Activated CD4-positive, alpha-beta T cell treated with anti-CD3 and anti-CD28 coated beads, Interleukin-2, Interleukin-4, amounts not matched to agents 100 ng/mL and 50 ng/mL, durations not matched to agents 16 hours and 8 hours (primary cell): ENCODE data around the gene NDUFS6.

ENCODE experiments used
- DNase-seq: peaks from one replicate; pipeline ENCODE4 v3.0.0-alpha.2; 2020; ENCODE audit warnings: low spot score

Gene NDUFS6

DNA sequence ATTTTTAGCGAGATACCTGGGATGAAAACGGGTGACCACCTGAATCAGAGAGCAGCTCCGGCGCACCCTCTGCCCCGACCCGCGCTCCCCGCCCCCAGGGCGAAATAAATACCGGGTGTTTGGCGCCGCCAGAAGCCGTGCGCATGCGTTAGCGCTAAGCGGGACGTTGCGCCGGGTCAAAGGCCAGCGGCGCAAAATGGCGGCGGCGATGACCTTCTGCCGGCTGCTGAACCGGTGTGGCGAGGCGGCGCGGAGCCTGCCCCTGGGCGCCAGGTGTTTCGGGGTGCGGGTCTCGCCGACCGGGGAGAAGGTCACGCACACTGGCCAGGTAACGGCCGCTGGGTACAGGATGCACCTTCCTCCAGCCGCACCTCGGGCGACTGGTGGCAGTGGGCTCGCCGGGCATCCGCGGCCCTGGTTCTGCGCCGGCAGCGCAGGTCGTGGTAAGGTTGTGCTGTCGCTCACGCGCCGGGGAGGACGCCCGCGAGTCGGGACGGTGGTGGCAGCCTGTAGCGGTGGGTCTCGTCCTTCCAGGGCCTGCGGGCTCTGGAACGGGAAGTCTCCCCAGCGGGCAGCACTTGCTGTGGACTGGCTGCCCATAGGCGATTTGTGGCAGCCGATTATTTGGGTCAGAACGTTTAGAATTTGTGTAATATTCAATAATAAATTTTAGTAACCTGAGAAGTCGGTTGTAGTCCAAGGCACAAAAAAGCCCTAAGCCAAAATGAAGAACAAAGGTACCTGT is at the start of gene NDUFS6:
Gene NDUFS6, plus strand, starts transcription at position 186 of the 745 bp plus-strand sequence. Its CDS starts 11 bp downstream, at position 197.
- peak; percentile 79 for DNase-seq

DNA sequence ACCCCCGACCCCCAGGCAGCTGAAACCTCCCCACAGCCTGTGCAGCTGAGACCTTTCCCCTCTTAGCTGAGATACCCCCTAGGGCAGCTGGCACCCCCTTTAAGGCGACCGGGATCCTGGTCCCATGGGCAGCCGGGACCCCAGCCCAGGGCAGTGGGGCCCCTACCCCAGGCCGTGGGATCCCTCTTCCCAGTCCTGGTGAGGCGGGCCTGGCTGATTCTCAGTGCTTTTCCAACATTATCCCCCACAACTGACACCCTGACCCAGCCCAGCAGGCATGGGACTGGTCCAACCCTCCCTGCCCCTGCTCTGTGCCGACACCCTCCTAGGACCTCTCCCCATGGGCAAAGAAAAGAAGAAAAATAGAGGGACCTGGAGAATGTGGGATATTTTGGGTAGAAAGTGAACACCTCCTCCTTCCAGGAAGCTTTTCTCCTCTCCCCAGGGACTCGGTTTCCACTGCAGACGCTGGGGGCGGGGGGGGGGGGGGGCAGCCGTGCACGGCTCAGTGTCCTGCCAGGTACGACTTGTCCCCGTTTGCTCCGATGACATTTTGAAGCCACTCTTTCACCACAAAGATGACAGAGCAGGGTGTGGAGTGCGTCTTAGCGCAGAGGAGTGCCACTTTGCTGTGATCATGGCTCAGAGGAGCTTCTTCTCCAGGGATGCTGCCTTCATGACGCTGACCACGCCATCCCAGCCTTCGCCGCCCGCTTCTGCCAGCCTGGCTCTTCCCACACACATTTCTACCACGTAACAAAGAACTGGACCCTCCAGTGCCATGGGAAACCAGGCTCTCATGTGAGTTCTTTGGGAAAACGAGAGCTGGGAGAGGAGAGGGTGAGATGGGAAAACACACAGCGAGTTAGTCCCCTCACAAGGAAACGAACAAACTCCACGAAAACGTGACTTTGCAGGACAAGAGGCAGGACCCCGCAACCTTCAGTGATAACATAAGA is 49.1 kb upstream of the NDUFS6 start:
- DNase-seq, result no peak

DNA sequence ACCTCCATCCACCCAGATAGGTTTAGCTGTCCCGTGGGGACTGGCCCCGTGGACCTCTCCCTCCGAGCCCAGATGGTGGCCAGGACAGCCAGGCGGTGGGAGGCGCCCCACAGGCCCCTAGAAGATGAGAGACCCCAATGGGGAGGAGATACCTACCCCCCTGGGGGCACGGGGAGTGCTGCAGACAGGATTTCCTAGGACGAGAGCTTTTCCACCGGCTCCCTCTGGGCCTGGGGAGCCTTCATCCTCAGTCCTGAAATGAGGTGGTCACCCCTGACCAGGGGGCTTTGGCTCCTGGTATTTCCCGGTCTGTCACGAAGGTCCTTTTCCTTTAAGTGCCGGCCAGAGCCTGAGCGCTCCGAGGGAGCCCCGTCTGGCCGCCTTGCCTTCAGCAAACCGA is 48.3 kb upstream of the NDUFS6 start:
- DNase-seq, result no peak

DNA sequence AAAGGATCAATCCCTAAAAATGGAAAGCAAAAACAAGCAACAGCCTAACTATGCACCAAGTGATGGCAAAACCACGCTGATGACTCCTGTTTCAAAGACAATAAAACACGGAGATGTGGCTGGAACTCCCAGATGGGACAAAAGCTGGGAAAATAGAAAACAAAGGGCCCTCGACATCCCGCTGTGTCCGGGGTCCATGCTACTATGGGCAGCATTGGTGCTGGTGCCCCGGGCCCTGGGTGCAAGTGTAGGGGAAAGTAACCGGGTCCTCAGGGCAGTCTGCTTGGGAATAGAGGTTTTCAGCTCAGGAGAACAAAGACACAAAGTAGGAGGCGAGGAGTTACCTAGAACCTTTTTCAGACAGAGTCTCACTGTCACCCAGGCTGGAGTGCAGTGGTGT is 47.7 kb upstream of the NDUFS6 start:
- no peak for DNase-seq

DNA sequence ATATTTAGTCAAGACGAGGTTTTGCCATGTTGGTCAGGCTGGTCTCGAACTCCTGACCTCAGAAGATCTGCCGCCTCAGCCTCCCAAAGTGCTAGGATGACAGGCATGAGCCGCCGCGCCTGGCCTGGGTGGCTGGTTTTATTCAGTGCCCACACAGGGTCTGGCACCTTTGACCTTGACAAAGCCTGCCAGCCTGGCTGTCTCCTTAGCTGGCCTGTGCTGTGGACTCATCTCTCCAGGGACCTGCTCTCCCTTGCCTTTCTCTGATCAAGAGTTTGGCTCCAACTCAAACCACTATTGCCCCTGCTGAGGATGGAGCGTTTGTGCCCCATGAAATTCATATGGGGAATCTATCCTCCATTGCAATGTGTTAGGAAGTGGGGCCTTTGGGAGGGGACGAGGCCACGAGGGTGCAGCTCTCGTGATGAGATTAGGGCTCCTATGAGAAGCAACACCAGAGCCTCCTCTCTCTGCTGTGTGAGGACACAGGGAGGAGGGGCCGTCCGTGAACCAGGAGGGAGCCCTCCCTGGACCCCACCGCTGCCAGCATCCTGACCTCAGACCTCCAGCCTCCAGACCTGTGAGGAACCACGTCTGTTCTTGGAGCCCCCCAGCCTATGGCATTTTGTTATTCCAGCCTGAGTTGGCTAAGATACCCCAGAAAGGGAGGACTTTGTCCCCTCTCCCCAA is 46.5 kb upstream of the NDUFS6 start:
- DNase-seq, result no peak

DNA sequence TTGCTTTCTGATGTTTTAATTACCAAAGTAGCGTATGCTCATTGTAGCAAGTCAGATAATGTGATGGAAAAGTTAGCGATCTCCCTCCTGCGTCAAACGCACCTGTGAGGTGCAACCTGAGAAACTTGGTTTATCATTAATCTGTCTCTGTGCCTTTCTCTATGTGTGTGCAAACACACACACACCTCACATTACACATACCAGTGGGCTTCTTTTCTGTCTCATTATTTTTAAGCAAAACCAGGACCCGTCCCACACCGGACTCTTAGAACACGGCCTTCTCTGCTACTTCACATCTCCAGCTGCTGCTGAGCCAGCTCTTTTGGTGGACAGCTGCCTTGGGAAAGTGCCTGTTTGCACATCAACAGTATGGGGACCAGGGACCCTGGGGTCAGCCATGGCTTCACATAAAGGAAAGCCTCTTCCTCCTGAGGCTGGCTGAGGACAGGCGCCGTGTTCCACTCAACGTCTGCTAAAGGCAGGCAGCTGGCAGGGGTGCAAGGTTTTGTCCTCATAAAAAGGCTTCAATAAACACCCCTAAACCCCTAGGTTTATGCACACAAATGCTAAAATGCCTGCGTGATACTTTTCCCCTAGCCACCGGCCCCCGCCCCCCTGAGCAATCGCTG is 45.8 kb upstream of the NDUFS6 start:
- DNase-seq, result no peak

DNA sequence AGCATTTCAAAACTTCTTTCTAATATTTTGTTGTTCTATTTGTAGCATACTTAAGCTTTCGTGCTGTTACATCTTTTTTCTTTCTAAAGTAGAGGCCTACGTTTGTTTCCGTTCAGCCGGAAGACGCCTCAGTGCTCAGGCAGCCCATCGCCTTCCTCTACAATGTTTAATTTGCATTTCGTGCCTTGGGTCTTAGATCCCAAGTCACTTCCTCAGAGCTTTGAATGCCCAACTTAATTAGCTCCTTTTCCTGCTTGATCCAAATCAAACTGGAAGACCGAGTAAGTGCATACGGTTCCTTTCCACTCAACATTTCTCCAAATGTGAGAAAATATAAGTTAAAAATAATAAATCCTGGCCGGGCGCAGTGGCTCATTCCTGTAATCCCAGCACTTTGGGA is 44.7 kb upstream of the NDUFS6 start:
- DNase-seq, result no peak

DNA sequence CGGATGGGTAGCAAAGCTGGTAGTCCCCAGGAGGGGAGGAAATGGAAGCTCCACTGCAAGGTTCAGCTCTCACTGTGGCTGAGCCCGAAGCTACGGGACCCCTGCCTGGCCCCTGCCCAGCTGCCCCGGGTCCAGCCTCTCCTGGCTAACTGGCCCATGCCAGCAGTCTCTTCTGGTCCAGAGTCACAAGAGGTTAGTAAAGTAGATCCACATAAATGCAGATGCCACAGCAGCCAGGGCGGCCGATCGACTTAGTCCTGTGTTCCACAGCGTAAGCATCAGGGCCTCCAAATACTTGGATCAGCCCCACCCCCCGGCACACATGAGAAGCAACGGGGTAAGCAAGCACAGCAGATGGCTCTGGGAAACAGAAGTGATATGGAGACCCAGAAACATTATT is 43.7 kb upstream of the NDUFS6 start:
- no peak for DNase-seq

DNA sequence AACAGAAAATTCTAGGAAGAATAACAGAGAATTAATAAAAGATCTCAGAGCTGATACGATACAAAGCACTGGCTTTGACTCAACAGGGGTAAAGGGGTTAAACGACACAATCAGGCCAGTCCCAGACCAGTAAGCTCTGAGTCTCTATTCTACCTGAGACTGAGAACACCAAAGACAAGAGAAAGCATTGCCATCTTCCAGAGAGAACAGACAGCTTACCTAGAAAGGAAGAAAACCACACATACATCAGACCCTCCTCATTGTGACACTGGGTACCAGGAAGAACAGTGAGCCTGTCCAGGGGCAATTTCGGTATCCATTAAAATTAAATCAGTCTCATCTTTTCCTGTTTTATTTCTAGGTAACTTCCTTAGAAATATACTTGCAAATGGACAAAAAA is 42.6 kb upstream of the NDUFS6 start:
- no peak for DNase-seq

DNA sequence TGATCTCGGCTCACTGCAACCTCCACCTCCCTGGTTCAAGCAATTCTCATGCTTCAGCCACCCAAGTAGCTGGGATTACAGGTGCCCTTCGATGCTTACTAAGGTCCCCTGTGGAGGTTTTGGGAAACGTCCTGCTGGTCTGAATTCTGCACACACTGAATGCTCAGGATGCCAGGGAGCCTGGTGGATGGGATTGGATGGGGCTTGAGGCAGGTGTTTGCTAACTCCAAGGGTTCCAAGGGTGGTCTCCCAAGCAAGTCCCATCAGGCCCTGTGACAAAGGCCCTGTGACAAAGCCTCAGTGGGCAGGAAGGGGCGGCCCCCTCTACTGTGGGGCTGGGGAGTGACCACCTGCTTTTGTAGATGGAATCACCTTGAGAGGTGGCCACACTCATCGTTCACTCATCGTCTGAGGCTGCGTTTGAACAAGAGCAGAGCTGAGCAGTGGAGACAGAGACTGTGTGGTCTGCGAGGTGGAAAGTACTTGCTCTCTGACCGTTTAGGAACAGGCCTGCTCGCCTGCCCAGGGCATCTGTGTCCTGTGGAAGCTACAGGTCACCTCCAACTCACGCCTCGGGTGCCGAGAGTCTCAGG is 41.7 kb upstream of the NDUFS6 start:
- no peak for DNase-seq

DNA sequence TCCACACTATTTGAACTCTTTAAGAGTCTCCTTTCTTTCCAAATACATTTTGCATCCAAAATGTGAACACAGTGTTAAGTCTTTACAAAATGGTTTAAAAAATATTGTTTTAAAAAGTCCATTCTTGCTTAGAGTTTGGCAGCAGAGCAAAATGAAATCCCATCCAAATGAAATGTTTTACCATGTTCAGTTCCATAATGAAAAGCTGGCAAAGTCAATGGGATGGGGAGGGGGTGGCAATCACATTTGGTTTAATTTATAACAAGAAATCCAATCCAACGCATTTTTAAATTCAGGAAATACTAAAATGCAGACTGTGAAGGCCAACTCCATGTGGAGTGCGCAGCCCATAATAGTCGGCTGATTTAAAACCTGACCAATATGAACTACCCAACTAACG is 41.0 kb upstream of the NDUFS6 start:
- no peak for DNase-seq

DNA sequence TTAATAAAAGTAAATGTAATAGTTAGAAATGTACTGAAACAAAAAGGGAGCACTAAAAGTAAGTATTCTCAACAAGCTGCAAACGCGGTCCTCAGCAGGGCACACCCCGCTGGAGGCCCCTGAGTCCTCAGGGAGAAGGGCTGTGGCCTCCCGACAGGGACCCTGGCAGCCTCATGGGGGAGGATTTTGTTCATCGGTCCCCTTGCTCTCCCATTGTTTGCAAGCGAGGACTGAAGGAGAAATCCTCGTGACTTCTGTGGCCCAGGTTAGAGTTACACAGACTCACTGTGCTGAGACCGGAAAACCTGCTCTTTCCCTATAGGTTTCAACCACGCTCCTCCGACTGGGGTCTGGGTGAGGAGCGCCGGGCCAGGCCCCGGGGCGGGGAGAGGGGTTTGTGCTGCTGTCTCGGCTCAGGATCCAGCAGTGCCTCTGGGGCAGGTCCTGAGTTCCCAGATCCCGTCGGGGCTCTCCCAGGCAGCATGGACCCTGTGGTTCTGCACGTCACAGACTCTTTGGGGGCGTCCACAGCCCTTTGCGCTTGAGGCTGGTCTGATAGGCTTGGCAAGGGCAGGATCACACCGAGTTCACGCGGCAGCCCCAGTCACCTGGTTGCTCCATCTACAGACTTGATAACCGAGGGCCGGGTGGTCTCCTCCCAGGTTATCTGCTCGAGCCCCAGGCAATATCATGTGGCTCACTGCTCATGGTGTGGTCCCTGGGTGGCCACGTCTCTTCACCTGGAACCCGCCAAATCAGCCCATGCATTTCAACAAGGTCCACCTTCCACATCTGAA is 40.4 kb upstream of the NDUFS6 start:
- no peak for DNase-seq

DNA sequence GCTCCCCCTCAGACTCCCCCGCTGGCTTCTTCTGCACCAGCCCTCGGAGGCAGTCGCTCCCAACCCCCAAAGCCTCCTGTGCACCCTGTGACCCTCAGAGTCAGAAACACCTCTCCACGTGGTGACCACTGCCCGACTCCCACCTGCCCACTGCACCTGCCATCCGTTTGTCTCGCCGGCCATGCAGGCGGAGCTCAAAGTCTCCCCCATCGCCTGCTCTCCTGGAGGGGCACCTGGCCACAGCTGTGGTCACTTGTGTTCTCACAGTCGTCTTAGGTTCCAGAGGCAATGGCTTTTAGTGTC is 39.8 kb upstream of the NDUFS6 start:
- no peak for DNase-seq

DNA sequence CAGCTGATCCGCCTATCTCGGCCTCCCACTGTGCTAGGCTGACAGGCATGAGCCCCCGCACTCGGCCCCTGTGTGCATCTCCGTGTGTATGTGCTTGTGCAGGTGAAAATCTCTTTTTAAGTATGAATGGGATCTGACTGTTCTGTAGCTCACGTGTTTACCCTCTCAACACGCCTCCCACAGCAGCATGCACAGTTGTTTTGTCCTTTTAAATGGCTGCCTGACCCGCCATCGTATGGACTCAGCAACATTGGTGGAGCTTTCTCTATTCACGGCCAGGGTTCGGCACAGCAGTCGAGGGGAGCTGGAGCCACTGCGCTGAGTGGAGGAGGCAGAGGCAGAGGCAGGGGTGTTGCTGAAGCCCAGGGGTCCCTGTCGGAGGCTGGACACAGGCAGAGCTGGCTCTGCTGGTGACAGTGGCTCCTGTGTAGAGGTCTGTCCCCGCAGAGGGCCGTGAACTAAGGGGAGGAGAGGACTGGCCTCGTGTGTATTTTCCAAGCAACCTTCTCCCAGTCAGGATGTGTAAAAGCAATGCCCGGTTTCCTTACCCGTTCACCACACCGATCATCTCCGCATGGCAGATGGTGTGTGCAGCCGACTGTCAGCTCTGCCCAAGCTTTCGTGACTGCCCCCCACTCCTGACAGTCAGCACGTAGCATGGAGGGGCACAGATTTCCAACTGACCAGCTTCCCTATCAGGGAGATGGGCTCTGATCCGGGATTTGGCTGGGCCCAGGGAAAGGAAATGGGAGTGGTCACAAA is 38.9 kb upstream of the NDUFS6 start:
- no peak for DNase-seq

DNA sequence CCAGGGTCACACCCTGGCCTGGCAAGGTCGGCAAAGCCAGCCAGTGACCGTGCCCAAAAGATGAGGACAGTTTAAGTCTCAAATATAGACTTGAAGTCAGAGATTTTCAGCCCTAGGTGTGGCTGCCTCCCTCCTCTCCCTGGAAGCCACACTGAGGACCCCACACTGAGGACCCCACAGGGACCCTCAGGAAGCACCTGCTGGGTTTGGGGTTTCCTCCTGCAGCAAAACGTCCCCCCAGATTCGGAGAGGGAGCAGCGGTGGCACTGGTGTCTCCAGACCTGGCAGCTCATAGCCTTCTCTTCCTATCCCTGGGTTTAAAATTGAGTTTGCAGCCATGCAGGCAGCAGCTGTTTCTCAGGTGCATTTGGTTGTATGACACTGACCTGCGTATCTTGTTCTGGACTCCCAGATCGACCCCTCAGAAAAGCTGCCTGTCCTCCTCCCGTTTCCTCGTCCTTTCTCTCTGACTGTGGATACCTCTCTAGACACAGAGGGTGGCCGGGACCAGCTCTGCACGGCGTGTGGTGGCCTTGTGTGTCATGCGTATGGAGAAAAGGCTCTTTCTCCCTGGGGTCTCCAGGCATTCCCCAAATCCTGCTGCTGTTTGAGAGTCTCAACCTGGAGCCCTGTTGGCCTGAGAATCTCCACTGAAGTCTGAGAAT is 38.2 kb upstream of the NDUFS6 start:
- no peak for DNase-seq

DNA sequence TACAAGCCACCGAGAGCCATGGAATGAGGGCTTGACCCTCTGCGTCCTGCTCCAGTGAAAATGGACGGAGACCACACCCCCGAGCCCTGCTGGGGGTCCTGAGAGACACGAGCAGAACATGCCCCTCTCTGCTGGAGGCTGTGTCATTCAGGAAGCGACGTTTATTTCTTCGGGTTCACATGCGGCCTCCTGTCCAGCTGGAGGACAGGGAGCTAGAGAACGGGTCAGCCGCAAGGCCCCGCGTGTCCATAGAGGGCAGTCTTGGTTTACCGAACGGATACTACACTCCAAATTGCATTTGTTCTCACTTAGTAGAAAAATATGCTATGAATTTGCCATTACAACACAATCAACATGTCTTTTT is 37.7 kb upstream of the NDUFS6 start:
- DNase-seq, result peak; percentile 24

DNA sequence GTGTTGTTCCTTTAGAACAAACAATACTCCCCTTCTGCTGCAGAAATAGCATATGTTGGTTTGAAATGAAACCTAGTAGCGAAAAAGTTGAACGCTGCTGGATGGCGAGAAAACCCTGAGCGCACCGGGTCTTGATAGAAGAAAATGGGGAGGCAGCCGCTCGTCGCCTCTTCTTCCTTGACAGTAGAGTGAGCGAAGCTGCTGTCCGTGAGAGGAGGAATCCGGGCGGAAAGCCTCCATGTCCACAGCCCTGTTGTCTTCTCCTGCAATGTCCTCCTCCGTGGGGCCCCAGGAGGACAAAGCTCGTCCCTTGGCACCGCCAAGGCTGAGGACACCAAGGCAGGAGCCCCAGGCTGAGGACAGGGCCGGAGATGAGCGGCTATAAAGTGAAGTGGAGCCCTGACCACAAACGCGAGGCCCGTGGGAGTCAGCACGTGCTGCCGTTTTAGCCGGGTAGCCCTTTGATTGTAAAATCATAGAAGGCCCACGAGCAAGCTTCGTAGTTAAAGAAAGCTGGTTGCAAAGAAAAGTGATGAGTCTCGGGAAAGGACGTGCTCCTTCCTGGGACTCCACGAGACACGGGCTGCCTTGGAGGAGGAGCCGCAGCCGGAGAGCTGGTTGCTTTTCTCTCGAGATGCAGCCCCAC is 37.1 kb upstream of the NDUFS6 start:
- DNase-seq, result no peak

DNA sequence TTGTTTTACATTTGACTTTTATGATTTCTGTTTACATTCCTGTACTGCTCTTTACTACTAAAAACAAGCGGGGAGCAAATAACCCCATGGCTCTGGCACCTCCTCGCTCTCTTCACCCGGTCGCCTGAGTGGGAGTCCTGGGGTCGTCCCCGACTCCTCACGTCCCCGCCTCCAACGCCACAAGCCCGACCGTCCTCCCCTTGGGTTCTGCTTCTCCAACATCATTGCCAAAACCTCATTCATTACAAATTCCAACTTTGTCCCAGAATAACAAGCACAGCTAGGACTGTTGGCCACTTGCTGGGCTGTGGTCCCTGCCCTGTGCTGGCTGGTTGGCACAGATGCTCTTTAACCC is 36.6 kb upstream of the NDUFS6 start:
- no peak for DNase-seq

DNA sequence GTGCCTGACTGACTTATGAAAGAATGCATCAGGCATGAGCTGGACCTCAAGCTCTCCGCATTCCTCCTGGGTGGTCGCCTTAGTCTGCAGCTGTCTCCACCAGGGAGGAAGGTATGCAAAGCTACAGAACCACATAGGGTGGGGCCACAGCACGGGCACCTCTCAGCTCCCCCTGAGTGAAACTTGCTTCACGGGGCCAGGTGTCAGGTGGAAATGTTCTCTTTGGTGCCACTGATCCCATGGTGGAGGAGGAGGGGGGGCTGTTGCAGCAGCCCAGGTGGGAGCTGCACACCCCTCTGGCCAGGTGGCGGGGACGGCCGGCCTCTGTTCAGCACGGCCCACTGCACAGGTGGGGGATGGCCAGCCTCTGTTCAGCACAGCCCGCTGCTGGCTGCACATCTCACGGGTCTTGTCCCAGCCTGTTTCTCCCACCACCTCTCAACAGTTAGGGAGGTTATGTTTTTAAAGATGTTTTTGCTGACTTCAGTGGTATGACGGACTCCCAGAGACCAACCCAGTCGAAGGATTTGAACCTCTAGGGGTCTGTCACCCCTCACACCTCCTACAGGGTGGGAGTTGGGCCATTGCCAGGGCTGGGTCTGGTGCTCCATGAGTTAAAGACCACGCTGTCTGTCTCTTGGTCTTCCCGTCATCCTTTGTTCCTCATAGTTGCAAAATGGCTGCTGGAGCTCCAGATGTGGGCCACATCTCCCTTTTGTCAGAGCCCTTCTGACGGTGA is 35.9 kb upstream of the NDUFS6 start:
- DNase-seq, result no peak
